Measurements from ENCODE around the gene TJP1. TPM values are rescaled to one million over a fixed set of nuclear protein-coding genes. Genes with fewer than 3 reads are reported as not detected.
"Not testable (repeated sequence)": the region's sequence is repeated elsewhere in the genome, so short reads cannot be mapped to it uniquely, and the experiment has no call there.

Gene TJP1
- polyA plus RNA-seq, 1 experiment: 99.6 TPM

GRCh38 chr15:29731865-29732264 lies 90.4 kb downstream of the TJP1 start:
- CTCF ChIA-PET: interaction anchor here (0.7 kb wide), 1 partner anchor 553 kb away, joined by 3 read pairs; no protein-coding TSS in a partner anchor
- Histone ChIP-seq H3K9me3 (ENCODE audit: control insufficient read depth, insufficient read depth, low read length) (no peaks in the 10 kb centered on the region), H3K4me3 (ENCODE audit: low read depth, low read length) (no peak overlapping the region), H3K27ac (ENCODE audit: low read depth, low read length) (no peak overlapping the region), H3K27me3 (ENCODE audit: control insufficient read depth, insufficient read depth, low read length) (no peaks in the 10 kb centered on the region)
- POLR2A ChIA-PET: no interaction called here
- DNase-seq (ENCODE audit: low read depth, low spot score): no peak
- TF ChIP-seq, protein P1, sequence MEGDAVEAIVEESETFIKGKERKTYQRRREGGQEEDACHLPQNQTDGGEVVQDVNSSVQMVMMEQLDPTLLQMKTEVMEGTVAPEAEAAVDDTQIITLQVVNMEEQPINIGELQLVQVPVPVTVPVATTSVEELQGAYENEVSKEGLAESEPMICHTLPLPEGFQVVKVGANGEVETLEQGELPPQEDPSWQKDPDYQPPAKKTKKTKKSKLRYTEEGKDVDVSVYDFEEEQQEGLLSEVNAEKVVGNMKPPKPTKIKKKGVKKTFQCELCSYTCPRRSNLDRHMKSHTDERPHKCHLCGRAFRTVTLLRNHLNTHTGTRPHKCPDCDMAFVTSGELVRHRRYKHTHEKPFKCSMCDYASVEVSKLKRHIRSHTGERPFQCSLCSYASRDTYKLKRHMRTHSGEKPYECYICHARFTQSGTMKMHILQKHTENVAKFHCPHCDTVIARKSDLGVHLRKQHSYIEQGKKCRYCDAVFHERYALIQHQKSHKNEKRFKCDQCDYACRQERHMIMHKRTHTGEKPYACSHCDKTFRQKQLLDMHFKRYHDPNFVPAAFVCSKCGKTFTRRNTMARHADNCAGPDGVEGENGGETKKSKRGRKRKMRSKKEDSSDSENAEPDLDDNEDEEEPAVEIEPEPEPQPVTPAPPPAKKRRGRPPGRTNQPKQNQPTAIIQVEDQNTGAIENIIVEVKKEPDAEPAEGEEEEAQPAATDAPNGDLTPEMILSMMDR (IDR thresholded peaks at IDR 0.05; ENCODE audit: low read depth, low read length): no peak

- H3K27ac ChIP-seq (ENCODE audit: low read depth, low read length); POLR2A ChIA-PET; H3K9me3 ChIP-seq (ENCODE audit: control insufficient read depth, insufficient read depth, low read length); DNase-seq (ENCODE audit: low read depth, low spot score); CTCF ChIA-PET; H3K27me3 ChIP-seq (ENCODE audit: control insufficient read depth, insufficient read depth, low read length); H3K4me3 ChIP-seq (ENCODE audit: low read depth, low read length): not testable (repeated sequence)
These were observed 91.8 kb downstream of the TJP1 start for GRCh38 chr15:29730471-29730870.

DNA sequence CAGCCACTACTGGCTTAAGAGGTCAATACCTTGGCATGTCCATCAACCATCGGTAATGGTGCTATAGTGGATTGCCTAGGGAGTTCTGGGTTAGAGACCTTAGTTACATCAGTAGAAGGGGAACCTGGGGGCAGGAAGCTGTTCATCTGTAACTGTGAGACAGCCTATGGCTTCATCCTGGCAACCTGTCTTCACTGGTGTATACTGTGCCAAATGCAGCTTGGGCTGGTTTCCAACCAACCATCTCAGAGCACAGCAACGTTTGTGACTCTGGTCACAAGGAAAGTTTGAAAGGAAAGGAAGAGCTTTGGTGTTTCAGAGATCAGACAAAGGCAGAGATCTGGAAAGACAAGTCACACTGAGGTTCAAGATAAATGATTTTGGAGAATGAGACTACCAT lies 93.8 kb downstream of the TJP1 start:
- Histone ChIP-seq H3K27ac (ENCODE audit: low read depth, low read length) (no peak overlapping the region), H3K4me3 (ENCODE audit: low read depth, low read length) (no peak overlapping the region), H3K9me3 (ENCODE audit: control insufficient read depth, insufficient read depth, low read length) (no peaks in the 10 kb centered on the region), H3K27me3 (ENCODE audit: control insufficient read depth, insufficient read depth, low read length) (no peaks in the 10 kb centered on the region)
- DNase-seq (ENCODE audit: low read depth, low spot score): no peak
- CTCF ChIA-PET: interaction anchor here (3.0 kb wide), 1 partner anchor 198 kb away, joined by 13 read pairs; no protein-coding TSS in a partner anchor
- POLR2A ChIA-PET: no interaction called here
- TF ChIP-seq, protein P1 (IDR thresholded peaks at IDR 0.05; ENCODE audit: low read depth, low read length): no peak

DNA sequence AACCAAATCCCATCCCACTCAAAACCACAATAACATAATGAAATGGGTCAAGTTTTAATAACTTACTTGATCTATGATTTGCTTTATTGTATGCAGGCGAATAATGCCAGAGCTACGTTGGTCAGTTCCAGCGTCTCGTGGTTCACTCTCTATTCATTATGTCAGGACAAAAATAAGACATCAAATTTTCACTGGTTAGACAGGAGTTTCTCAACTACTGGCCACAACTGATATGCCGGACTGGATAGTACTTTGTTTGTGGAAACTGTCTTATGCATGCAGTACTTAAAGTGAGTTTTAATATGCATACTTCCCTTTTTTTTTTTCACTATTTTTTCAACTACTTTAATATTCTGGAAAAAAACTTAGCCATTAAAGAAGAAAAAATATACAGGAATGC lies 94.4 kb downstream of the TJP1 start:
- POLR2A ChIA-PET: no interaction called here
- TF ChIP-seq, protein P1 (IDR thresholded peaks at IDR 0.05; ENCODE audit: low read depth, low read length): no peak
- CTCF ChIA-PET: interaction anchor here (3.0 kb wide), 1 partner anchor 198 kb away, joined by 13 read pairs; no protein-coding TSS in a partner anchor
- DNase-seq (ENCODE audit: low read depth, low spot score): no peak
- H3K27ac ChIP-seq (ENCODE audit: low read depth, low read length): no peak overlapping the region
- H3K27me3 ChIP-seq (ENCODE audit: control insufficient read depth, insufficient read depth, low read length): no peaks in the 10 kb centered on the region
- H3K4me3 ChIP-seq (ENCODE audit: low read depth, low read length): no peak overlapping the region
- no peaks in the 10 kb centered on the region for H3K9me3 ChIP-seq (ENCODE audit: control insufficient read depth, insufficient read depth, low read length)

- Histone ChIP-seq H3K4me3 (ENCODE audit: low read depth, low read length) (no peak overlapping the region), H3K27me3 (ENCODE audit: control insufficient read depth, insufficient read depth, low read length) (no peaks in the 10 kb centered on the region), H3K9me3 (ENCODE audit: control insufficient read depth, insufficient read depth, low read length) (peaks cover 8% of the 10 kb centered on the region), H3K27ac (ENCODE audit: low read depth, low read length) (no peak overlapping the region)
- CTCF ChIA-PET: interaction anchor here (0.8 to 3.0 kb wide), 3 partner anchors 199 to 348 kb away, joined by 3 to 13 read pairs (median 6); no protein-coding TSS in a partner anchor
- DNase-seq (ENCODE audit: low read depth, low spot score): no peak
- TF ChIP-seq, protein P1 (IDR thresholded peaks at IDR 0.05; ENCODE audit: low read depth, low read length): no peak
- POLR2A ChIA-PET: interaction anchor here (0.7 kb wide), 1 partner anchor 12 kb away, joined by 6 read pairs; no protein-coding TSS in a partner anchor
These were observed 95.7 kb downstream of the TJP1 start for GRCh38 chr15:29726553-29726952.
